ENCODE data around the gene UNC13A. TPM values are rescaled to one million over a fixed set of nuclear protein-coding genes. Genes with fewer than 3 reads are reported as not detected.

The UNC13A gene
- total RNA-seq, 1 donor from 2014 or later, result 1.2 TPM

DNA sequence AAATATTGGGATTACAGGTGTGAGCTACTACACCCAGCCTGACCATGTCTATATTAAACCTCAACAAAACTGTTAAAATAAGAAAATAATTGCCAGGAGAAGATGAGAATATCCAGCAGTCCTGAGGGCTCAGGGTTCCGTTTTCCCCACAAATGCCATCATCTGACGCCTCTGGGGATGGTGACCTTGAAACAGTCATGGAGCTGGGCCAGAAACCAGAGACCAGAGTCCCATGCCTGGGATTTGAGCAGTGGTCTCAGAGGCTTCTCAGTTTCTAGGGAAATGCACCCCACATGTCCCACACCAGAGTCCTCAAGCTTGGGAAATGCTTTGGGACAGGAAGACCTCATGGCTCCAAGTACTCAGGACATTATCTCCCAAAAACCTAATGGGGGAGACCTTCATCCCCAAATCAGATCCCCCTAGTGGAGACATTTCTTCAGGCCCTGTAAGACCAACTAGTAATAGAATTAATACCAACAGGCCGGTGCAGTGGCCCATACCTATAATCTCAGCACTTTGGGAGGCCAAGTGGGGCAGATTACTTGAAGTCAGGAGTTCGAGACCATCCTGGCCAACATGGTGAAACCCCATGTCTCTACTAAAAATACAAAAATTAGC lies 28.3 kb upstream of the UNC13A start:
- Histone ChIP-seq H3K4me2 (ENCODE audit: low read length) (no peak overlapping the region), H3K27ac (ENCODE audit: low read depth, low read length) (no peak overlapping the region), H4K20me1 (ENCODE audit: insufficient read depth, low read length) (peaks cover 18% of the 10 kb centered on the region), H3K36me3 (ENCODE audit: insufficient read depth, low read length) (no peaks in the 10 kb centered on the region), H3K9ac (ENCODE audit: low read length) (no peak overlapping the region), H3K9me3 (ENCODE audit: insufficient read depth, low read depth, low read length) (no peaks in the 10 kb centered on the region), H2AFZ (ENCODE audit: low read depth, low read length) (no peak overlapping the region), H3K27me3 (ENCODE audit: insufficient read depth, low read length) (no peaks in the 10 kb centered on the region), H3K79me2 (ENCODE audit: insufficient read depth, low read length) (peaks cover 25% of the 10 kb centered on the region), H3K4me3 (ENCODE audit: insufficient read depth, low read depth, low read length) (no peak overlapping the region), H3K4me1 (ENCODE audit: insufficient read depth, low read length) (peaks cover 15% of the 10 kb centered on the region)
- Mint-ChIP-seq H3K4me3 (ENCODE audit: unreplicated experiment) (no peak overlapping the region), H3K27ac (ENCODE audit: unreplicated experiment) (no peak overlapping the region), H3K36me3 (ENCODE audit: low read depth, unreplicated experiment) (peaks cover 4% of the 10 kb centered on the region), H3K4me1 (ENCODE audit: low read depth, unreplicated experiment) (peaks cover 19% of the 10 kb centered on the region), H3K27me3 (ENCODE audit: low read depth, unreplicated experiment) (no peaks in the 10 kb centered on the region), H3K9me3 (ENCODE audit: unreplicated experiment) (no peaks in the 10 kb centered on the region)
- TF ChIP-seq EZH2 (IDR thresholded peaks at IDR 0.05; ENCODE audit: insufficient read depth, low read length), result no peak
- TF ChIP-seq, protein P1, sequence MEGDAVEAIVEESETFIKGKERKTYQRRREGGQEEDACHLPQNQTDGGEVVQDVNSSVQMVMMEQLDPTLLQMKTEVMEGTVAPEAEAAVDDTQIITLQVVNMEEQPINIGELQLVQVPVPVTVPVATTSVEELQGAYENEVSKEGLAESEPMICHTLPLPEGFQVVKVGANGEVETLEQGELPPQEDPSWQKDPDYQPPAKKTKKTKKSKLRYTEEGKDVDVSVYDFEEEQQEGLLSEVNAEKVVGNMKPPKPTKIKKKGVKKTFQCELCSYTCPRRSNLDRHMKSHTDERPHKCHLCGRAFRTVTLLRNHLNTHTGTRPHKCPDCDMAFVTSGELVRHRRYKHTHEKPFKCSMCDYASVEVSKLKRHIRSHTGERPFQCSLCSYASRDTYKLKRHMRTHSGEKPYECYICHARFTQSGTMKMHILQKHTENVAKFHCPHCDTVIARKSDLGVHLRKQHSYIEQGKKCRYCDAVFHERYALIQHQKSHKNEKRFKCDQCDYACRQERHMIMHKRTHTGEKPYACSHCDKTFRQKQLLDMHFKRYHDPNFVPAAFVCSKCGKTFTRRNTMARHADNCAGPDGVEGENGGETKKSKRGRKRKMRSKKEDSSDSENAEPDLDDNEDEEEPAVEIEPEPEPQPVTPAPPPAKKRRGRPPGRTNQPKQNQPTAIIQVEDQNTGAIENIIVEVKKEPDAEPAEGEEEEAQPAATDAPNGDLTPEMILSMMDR (IDR thresholded peaks at IDR 0.05; ENCODE audit: insufficient read depth, low read depth, low read length), result no peak
- DNase-seq (ENCODE audit: low read depth) (no peak), FAIRE-seq (no peak)

DNA sequence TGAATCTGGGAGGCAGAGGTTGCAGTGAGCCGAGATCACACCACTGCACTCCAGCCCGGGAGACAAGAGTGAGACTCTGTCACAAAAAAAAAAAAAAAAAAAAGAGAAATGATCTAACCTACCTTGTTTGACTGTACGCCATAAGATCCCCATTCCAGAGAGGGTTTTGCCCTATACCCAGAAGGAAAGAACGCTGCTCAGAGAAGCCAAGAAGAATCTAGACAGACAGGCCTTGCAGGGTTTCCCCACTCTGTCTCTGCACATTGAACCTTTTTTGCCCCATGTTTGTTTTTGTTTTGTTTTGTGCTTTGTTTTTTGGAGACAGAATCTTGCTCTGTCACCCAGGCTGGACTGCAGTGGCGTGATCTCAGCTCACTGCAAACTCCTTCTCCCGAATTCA lies 23.7 kb upstream of the UNC13A start:
- H3K27me3 Mint-ChIP-seq (ENCODE audit: low read depth, unreplicated experiment), result peaks cover 14% of the 10 kb centered on the region
- no peaks in the 10 kb centered on the region for H3K36me3 ChIP-seq (ENCODE audit: insufficient read depth, low read length)
- no peak overlapping the region for H3K9ac ChIP-seq (ENCODE audit: low read length)
- no peaks in the 10 kb centered on the region for H4K20me1 ChIP-seq (ENCODE audit: insufficient read depth, low read length)
- DNase-seq (ENCODE audit: low read depth), result no peak
- TF ChIP-seq, protein P1 (IDR thresholded peaks at IDR 0.05; ENCODE audit: insufficient read depth, low read depth, low read length), result no peak
- no peak for TF ChIP-seq EZH2 (IDR thresholded peaks at IDR 0.05; ENCODE audit: insufficient read depth, low read length)
- H3K27ac ChIP-seq (ENCODE audit: low read depth, low read length), result no peak overlapping the region
- no peaks in the 10 kb centered on the region for H3K9me3 ChIP-seq (ENCODE audit: insufficient read depth, low read depth, low read length)
- no peaks in the 10 kb centered on the region for H3K9me3 Mint-ChIP-seq (ENCODE audit: unreplicated experiment)
- no peak for FAIRE-seq
- H3K4me3 Mint-ChIP-seq (ENCODE audit: unreplicated experiment), result no peak overlapping the region
- H3K27ac Mint-ChIP-seq (ENCODE audit: unreplicated experiment), result no peak overlapping the region
- no peak overlapping the region for H2AFZ ChIP-seq (ENCODE audit: low read depth, low read length)
- no peak overlapping the region for H3K4me3 ChIP-seq (ENCODE audit: insufficient read depth, low read depth, low read length)
- H3K27me3 ChIP-seq (ENCODE audit: insufficient read depth, low read length), result no peaks in the 10 kb centered on the region
- no peaks in the 10 kb centered on the region for H3K36me3 Mint-ChIP-seq (ENCODE audit: low read depth, unreplicated experiment)
- H3K4me1 ChIP-seq (ENCODE audit: insufficient read depth, low read length), result no peaks in the 10 kb centered on the region
- no peaks in the 10 kb centered on the region for H3K79me2 ChIP-seq (ENCODE audit: insufficient read depth, low read length)
- H3K4me2 ChIP-seq (ENCODE audit: low read length), result no peak overlapping the region
- no peaks in the 10 kb centered on the region for H3K4me1 Mint-ChIP-seq (ENCODE audit: low read depth, unreplicated experiment)

DNA sequence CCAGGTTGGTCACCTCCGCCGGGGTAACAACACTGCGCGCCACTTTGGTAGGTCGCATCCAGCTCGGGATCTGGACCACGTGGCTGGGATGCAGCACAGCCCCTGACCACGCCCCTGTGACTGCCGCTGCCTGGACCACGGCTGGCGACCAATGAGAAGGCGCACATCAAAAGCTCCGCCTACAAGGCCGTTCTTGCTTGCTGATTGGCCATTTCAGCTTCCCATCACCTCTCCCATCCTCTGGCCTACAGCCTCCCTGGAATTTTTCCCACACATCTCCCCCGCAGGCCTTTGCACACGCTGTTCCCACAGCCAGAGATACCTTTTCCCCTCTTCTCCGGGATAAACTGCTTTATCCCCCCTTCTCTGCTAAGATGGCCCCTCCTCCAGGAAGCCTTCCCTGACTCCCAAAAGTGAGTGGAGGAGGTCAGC lies 18.6 kb upstream of the UNC13A start:
- Histone ChIP-seq H3K79me2 (ENCODE audit: insufficient read depth, low read length) (no peaks in the 10 kb centered on the region), H3K4me1 (ENCODE audit: insufficient read depth, low read length) (no peaks in the 10 kb centered on the region), H3K9me3 (ENCODE audit: insufficient read depth, low read depth, low read length) (no peaks in the 10 kb centered on the region), H2AFZ (ENCODE audit: low read depth, low read length) (peak overlapping the region; percentile 53), H3K9ac (ENCODE audit: low read length) (no peak overlapping the region), H3K27ac (ENCODE audit: low read depth, low read length) (no peak overlapping the region), H3K4me3 (ENCODE audit: insufficient read depth, low read depth, low read length) (no peak overlapping the region), H3K36me3 (ENCODE audit: insufficient read depth, low read length) (no peaks in the 10 kb centered on the region), H4K20me1 (ENCODE audit: insufficient read depth, low read length) (no peaks in the 10 kb centered on the region), H3K4me2 (ENCODE audit: low read length) (peak overlapping the region; percentile 48), H3K27me3 (ENCODE audit: insufficient read depth, low read length) (no peaks in the 10 kb centered on the region)
- FAIRE-seq (no peak), DNase-seq (ENCODE audit: low read depth) (peak; percentile 30)
- TF ChIP-seq EZH2 (IDR thresholded peaks at IDR 0.05; ENCODE audit: insufficient read depth, low read length), result no peak
- TF ChIP-seq, protein P1 (IDR thresholded peaks at IDR 0.05; ENCODE audit: insufficient read depth, low read depth, low read length), result no peak
- Mint-ChIP-seq H3K27me3 (ENCODE audit: low read depth, unreplicated experiment) (peaks cover 20% of the 10 kb centered on the region), H3K36me3 (ENCODE audit: low read depth, unreplicated experiment) (no peaks in the 10 kb centered on the region), H3K9me3 (ENCODE audit: unreplicated experiment) (no peaks in the 10 kb centered on the region), H3K4me1 (ENCODE audit: low read depth, unreplicated experiment) (no peaks in the 10 kb centered on the region), H3K27ac (ENCODE audit: unreplicated experiment) (no peak overlapping the region), H3K4me3 (ENCODE audit: unreplicated experiment) (no peak overlapping the region)
